GM18526 (cell line): ENCODE measurements around the gene PLCB1.

ENCODE experiments used
- POLR2A ChIP-seq: IDR thresholded peaks from 3 replicates; pipeline ENCODE4 v1.6.1; 2011; ENCODE audit not compliant: insufficient read length; ENCODE audit errors: extremely low read depth

PLCB1 gene

DNA sequence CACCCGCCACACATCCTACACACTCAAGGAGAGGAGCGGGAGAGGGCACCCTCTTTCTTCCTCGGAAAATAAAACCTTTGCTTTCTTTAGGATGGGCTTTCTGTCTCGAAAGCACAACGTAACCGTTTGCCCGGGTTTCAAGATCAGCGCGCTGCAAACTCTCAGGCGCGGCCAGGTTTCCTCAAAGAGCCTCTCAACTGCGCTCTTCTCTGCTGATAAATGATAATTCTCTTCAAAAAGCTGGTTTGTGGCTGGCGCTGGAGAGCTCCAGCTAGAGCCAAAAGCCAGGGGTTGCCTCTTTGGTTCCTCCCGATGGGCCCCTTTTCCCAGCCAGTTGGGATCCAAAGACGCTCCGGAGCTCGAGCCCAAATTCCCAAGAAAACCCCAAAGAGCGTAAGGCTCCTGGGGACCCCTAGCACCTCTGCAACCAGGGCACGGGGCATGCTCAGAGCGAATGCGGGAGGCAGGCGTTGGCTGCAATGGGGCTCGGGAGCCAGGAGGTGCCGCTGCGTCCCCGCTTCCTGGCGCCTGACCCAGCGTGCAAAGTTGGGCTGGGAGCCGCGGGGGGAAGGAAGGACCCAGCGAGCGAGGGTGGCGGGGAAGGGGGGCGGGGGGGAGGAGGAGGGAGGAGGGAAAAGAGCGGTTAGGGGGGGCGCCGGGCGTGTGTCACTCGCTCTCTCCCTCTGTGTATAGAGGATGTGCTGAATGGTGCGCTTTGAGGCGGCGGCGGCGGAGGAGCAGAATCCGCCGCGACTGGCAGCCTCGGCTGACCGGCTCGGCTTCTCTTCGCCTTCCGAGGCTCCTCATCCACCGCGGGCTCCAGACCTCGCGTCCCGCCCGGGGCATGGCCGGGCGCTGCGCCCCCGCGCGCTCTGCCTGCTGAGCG is at the start of gene PLCB1:
PLCB1 (plus strand) TSS at position 669 of the 886 bp plus-strand sequence. CDS start 386 bp downstream, outside the sequence.
- TF ChIP-seq POLR2A = no peak

DNA sequence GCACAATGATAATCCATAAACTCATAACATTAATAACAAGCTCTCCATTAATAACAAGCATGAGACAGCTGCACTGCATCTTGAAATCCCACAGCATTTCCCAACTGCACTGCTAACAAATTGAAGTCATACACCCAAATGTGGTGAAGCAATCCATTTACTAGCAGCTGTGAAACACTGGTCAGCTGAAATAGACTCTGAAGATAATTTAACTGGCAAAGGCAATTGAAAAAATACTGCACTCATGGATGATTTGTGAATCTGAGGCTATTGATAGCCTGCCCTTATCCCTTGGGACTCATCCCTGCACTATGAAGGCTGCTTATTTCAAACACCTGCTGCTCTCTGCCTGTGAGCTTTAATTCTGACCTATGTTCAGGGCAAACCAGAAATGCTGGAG is 49.1 kb upstream of the PLCB1 start:
- TF ChIP-seq POLR2A = no peak

DNA sequence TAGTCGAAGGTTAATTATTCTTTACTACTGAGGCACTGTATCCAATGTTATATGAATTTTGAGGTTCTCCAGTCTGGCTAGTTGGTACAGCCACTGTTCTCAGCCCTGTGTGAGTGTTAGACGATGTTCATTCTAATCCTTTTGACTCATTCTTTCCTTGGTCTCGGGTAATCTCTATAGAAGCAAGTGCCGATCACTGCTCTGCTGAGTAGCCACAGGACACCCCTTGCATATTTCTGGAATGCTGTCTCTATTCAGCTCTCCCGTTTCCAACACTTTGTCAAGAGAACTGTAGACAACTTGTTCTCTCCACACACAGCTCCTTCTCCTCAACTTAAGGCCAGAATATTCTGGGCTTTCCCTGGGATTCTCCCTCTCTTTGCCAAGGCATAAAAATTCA is 42.4 kb upstream of the PLCB1 start:
- no peak for TF ChIP-seq POLR2A

DNA sequence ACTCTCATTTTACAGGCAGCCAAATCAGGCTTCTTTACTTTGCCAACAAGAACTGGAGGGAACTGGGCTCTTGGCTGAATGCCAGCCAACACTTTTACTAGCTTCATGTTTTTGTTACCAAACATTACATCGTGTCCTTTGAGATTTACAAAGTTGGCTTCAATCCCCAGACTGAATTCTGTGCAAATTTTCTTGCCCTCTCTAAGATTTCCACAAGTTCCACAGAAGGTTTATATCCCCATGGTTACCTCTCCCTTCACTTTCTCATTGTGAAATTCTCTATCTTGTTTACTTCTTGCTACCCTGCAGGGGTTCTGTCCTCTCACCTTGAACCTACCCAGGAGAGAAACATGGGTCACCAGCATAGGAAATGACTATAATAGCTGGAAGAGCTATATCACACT is 37.6 kb upstream of the PLCB1 start:
- no peak for TF ChIP-seq POLR2A

DNA sequence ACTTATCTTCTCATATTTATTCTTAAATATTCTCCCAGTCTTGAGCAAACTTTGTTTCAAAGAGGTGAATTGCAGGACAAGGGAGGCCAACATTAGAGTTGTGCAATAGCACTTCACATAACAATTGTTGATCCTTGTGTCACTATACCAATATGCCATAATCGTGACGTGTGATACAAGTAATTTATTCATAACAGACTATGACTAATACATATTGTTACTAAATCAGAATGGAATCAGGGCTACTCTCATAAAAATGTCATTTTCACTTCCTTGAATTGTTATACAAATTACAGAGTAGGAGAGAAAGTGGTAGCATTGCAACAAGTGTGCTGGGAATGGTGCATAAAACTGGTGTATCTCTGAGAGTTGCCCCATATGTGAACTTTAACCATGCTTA is 37.2 kb upstream of the PLCB1 start:
- TF ChIP-seq POLR2A = no peak

DNA sequence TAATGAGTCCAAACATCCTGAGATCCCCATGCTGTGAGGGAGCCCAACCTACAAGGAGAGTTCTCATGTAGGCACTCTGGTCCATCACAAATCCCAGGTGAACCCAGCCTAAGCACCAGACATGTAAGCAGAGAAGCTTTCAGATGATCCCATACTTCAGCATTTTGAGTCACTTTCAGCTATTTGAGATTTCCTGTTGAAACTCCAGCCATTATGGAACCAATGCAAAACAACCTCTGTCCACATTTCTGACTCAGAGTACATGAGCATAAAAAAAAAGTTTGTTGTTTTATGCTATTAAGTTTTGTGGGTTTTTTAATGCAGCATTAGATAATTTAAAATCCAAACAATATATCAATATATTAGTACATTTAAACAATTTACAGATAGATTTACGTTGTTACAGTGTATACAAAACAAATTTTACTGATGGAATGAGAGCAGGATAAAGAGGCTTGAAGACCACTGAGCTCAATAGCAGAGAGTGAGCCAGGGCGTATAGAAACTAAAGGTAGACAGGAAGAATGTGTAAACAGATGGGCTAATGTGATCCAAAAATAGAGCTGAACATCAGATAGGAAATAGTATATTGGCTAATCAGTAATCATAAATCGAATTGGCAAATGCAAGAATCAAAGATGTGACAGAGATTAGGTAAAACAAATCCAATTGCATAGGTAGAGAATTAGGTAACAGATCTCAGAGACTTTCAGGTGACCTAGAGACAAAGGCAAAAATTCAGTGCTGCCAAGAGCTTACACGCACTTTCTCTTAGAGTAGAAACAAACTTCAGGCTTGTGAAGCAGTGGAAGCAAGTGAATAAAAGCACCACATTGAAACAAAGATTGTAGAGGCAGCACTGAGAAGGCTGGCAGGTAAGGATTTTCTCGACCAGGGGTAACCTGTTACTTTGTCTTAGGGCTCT is 36.2 kb upstream of the PLCB1 start:
- TF ChIP-seq POLR2A = no peak

DNA sequence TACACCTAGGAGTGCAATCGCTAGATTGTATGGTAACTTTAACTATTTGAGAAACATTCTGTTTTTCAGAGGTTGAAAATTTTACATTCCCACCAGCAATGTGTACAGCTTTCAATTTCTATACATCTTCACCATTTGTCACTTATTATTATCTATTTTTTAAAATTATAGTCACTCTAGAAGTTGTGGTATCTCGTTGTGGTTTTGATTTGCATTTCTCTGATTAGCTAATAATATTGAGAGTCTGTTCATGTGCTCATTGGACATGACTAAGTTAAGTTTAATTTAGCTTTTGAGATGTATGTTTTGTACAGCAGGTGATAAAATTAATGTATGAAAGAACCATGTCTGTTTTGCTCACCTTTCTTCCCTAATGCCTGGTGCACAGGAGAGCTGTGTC is 34.8 kb upstream of the PLCB1 start:
- no peak for TF ChIP-seq POLR2A

DNA sequence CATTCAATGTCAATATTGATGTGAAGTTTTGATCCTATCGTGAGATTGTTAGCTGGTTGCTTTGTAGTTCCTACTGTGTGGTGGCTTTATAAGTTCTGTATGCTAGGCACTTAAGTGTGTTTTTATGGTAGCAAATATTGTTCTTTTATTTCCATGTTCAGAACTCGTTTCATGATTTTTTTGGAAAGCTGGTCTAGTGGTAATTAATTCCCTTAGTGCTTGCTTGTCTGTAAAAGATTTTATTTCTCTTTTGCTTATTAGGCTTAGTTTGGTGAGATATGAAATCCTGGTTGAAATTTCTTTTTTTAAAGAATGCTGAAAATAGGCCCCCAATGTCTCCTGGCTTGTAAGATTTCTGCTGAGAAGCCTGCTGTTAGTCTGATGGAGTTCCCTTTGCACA is 27.8 kb upstream of the PLCB1 start:
- TF ChIP-seq POLR2A = no peak

DNA sequence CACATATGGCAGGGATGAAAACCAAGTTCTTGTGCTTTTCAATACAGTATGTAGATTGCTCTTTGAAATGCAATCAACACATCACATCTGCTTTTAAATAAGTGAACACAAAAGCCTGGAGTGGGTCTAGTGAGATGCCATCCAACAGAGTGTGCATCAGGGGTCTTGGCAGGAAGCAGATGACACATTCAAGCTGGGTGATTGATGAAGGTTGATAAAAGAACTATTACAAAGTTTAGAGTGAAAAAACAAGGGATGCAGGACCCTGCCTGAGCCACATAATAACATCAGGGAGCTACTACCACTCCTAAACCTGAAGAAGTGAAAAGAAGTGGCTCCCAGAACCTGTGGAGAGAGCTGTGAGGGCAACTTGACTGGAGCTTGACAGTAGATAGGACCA is 16.6 kb upstream of the PLCB1 start:
- no peak for TF ChIP-seq POLR2A

DNA sequence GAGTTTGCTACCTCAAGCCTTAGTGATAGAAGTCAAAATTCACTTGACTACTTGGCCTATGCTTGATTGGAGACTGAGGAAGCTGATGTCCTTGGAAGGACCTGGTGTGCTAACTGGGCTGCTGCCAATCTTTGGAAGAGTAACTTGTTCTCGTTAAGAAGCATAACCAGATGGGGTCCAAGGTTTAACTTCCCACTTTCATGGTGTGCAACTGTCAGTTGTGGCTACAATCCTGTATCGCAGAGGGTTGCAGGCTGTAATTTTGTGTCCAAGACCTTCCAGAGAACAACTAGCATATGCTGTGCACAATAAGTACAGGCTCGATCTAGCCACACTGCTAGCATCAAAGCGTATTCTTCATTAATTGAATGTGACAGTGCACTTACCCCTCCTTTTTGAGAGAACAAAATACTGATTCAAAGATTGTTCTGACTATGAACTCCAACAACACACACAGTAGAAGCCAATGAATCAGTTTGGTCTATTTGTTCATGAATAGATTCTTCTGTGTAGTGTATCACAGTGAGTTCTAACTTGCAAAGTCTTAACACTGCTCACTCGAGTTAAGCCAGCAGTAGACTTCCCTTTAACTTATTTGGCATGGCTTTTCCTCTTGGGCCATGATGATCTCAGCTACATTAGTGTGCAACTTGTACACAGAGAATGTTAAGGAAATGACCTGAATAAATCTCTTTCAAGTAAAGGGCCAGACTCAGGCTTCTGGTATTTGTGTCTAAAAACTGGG is 15.8 kb upstream of the PLCB1 start:
- no peak for TF ChIP-seq POLR2A

DNA sequence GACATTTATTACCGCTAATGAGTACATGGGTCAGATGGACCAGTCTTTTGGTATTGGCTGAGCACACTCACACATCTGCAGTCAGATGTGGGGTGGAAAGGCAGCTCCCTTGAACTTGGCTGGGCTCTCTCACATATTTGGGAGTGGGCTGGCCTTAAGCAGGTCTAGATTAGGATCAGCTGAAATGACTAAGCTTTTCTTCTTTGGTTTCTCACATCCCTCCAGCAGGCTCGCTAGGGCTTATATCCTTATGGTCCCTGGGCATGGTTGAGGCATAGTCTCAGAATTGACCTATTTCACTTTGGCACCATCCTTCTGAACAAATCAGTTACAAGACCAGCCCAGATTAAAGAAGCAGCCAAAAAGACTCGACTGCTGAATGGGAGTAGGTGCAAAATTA is 14.4 kb upstream of the PLCB1 start:
- TF ChIP-seq POLR2A = no peak

DNA sequence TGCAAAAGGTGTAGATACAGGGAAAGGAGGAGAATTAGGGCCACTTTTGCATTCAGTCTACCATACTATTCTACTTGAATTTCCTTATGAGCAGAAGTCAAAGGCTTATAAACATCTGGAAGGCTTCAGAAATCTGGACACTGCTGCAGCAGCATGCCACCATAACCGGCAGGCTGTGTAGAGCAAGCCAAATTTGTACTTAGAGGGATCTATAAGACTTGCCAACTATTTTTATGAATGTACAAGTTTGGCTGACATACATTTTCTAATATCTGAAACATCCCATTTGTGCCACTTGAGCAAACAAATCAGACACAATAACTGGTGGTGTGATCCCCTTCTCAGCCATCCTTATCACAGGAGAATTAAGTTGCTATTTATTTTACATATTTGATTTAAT is 14.0 kb upstream of the PLCB1 start:
- no peak for TF ChIP-seq POLR2A

DNA sequence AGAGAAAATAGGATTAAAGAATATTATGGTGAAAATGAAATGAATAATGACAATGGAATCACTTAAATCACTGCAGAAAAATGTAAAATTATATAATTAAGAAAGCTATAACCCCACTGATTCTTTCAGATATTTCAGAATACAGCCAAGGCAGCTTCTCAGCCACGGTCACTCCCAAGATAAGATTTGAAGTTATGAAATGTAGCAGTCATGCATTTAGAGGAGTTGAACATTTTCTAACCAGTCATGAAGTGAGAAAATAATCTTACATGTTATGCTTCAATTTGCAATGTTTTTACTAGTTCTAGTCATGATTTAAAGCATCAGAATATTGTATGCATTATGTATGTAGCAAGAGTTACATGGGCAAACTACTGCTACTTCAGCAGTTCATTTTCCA is 13.3 kb upstream of the PLCB1 start:
- TF ChIP-seq POLR2A = no peak

DNA sequence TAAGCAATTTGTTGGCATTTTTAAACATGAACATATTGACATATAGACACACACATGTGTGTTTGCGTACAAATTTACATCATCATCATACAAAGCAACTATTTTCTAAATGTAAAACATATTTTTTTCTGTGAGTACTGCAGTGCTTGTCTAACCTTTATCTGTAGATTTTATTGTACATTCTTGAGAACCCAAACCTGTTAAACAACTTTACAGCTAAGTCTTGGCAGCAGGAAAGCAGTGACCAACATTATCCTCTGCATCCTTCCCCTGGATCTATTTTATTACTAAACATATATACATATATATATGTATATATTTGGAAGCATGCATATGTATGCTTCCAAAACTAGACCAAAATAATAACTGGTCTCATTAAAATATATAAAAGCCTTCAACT is 10.4 kb upstream of the PLCB1 start:
- TF ChIP-seq POLR2A = no peak

DNA sequence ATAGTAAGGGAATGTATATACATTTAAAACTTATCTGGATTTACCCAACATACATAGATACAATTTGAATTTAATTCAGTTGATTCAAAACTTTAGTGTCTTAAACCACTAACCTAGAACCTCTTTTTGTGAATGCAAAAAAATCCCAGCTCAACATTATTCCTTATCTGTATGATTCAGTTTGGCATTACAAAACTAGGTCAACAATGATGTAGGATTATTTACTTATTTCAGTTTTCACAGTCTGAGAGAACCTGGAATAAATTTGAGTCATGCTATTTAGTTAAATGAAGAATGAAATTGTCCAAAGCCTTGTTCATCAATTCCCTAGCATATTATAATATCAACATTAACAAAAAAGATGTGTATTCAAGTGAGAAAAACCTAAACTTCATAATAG is 7.4 kb upstream of the PLCB1 start:
- no peak for TF ChIP-seq POLR2A
